ENCODE results near the gene MON2. TPM values are rescaled to one million over a fixed set of nuclear protein-coding genes. Genes with fewer than 3 reads are reported as not detected.
A peak's percentile ranks its signal among the peaks of the same experiment; 100 is the strongest.

The MON2 gene
- total and polyA plus RNA-seq, 10 of the 15 experiments (the other 5 are each of a cell fraction or from before 2014, with no cell fraction given), result 5.4 to 34.3 (median 23.4) TPM

- no peak for TF ChIP-seq CUX1 (IDR thresholded peaks at IDR 0.05; ENCODE audit: insufficient replicate concordance, low read depth, low read length)
- TF ChIP-seq POU2F2 (IDR thresholded peaks at IDR 0.05; ENCODE audit: borderline replicate concordance, low read depth, low read length), result peak; percentile 42; the same call in 2 of the 3 replicates
- TF ChIP-seq PKNOX1 (IDR thresholded peaks at IDR 0.05), result no peak
- TF ChIP-seq TCF7 (IDR thresholded peaks at IDR 0.05; ENCODE audit: borderline replicate concordance), result no peak
- no peak for TF ChIP-seq SMAD1 (IDR thresholded peaks at IDR 0.05; ENCODE audit: low read depth, partially characterized antibody)
- no peak for TF ChIP-seq JUNB (IDR thresholded peaks at IDR 0.05)
- 0 out of 2 replicates have a peak, but pooled peaks have one; percentile 9 for TF ChIP-seq NFIC (IDR thresholded peaks at IDR 0.05; ENCODE audit: low read depth, low read length)
- TF ChIP-seq STAT1 (conservative IDR thresholded peaks at IDR 0.05), result 0 out of 2 replicates have a peak, but pooled peaks have one; percentile 24
- no peak for TF ChIP-seq FOXM1 (IDR thresholded peaks at IDR 0.05; ENCODE audit: low read depth, low read length)
- TF ChIP-seq SRF (IDR thresholded peaks at IDR 0.05; ENCODE audit: low read depth in 2 of 2, low read length in 2 of 2), result 0 out of 4 replicates have a peak, but pooled peaks of 1 of the 2 experiments have one; percentile 26
- TF ChIP-seq CREM (IDR thresholded peaks at IDR 0.05; ENCODE audit: low read depth), result peak; percentile 49; the same call in 1 of the 2 replicates
- TF ChIP-seq SMAD5 (IDR thresholded peaks at IDR 0.05; ENCODE audit: low read depth), result no peak; the same call in none of the 2 replicates
- no peak for TF ChIP-seq REST (IDR thresholded peaks at IDR 0.05; ENCODE audit: low read depth, low read length)
- no peak for TF ChIP-seq MTA2 (IDR thresholded peaks at IDR 0.05; ENCODE audit: low read depth)
- TF ChIP-seq POLR2AphosphoS5 (IDR thresholded peaks at IDR 0.05; ENCODE audit: low read length), result peak; percentile 93
- no peak for TF ChIP-seq PAX8 (IDR thresholded peaks at IDR 0.05)
- TF ChIP-seq CBX3 (IDR thresholded peaks at IDR 0.05; ENCODE audit: borderline replicate concordance, low read depth), result no peak
- peak; percentile 95 for TF ChIP-seq DPF2 (IDR thresholded peaks at IDR 0.05)
- TF ChIP-seq CEBPB (IDR thresholded peaks at IDR 0.05; ENCODE audit: borderline replicate concordance in 1 of 2, low read depth in 2 of 2, low read length in 2 of 2), result no peak
- no peak; the same call in 1 of the 2 replicates for TF ChIP-seq EED (IDR thresholded peaks at IDR 0.05; ENCODE audit: low read depth)
These were observed 136.6 kb downstream of the MON2 start (continued) for GRCh38 chr12:62603061-62603810.
